IPS-18a (cell line): ENCODE measurements around the gene TRUB2.
"Not testable (repeated sequence)": the region's sequence is repeated elsewhere in the genome, so short reads cannot be mapped to it uniquely, and the experiment has no call there.

Experiments used
- H3K27ac ChIP-seq: one replicate; pipeline ENCODE4 v1.5.1; 2013; ENCODE audit warnings: low read length
- H3K27me3 ChIP-seq: one replicate; pipeline ENCODE4 v1.6.1; 2013; ENCODE audit warnings: mild to moderate bottlenecking, low read length; ENCODE audit not compliant: control insufficient read depth, insufficient read depth
- H3K36me3 ChIP-seq: one replicate; pipeline ENCODE4 v1.6.1; 2013; ENCODE audit warnings: low read depth, low read length; ENCODE audit not compliant: control insufficient read depth
- H3K4me1 ChIP-seq: one replicate; pipeline ENCODE4 v1.6.1; 2013; ENCODE audit warnings: low read depth, low read length; ENCODE audit not compliant: control insufficient read depth
- H3K4me3 ChIP-seq: one replicate; pipeline ENCODE4 v1.5.1; 2013; ENCODE audit warnings: low read length
- H3K9ac ChIP-seq: one replicate; pipeline ENCODE4 v1.6.1; 2013; ENCODE audit warnings: mild to moderate bottlenecking, low read length, moderate library complexity
- H3K9me3 ChIP-seq: one replicate; pipeline ENCODE4 v1.6.1; 2013; ENCODE audit warnings: low read depth, low read length; ENCODE audit not compliant: control insufficient read depth

The TRUB2 gene

DNA sequence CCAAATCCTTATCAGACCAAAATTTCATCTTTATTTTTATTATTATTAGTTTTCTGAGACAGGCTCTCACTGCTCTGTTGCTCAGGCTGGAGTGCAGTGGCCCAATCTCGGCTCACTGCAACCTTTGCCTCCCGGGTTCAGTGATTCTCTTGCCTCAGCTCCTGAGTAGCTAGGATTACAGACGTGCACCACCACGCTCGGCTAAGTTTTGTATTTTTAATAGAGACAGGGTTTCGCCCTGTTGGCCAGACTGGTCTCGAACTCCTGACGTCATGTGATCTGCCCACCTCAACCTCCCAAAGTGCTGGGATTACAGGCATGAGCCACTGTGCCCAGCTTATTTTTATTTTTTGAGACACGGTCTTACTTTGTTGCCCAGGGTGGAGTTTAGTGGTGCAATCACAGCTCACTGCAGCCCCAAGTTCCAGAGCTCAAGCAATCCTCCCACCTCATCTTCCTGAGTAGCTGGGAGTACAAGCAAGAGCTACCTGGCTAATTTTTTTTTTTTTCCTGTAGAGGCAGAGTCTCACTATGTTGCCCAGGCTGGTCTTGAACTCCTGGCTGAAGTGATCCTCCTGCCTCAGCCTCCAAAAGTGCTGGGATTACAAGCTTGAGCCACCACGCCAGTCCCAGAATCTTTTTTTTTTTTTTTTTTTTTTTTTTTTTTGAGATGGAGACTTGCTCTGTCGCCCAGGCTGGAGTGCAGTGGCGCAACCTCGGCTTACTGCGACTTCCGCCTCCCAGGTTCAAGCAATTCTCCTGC lies 16.8 kb upstream of the TRUB2 start:
- H3K27ac ChIP-seq, H3K4me3 ChIP-seq, H3K36me3 ChIP-seq, H3K9me3 ChIP-seq, H3K4me1 ChIP-seq, H3K27me3 ChIP-seq, H3K9ac ChIP-seq: not testable (repeated sequence)

- Histone ChIP-seq H3K4me1 (no peaks in the 10 kb centered on the region), H3K36me3 (no peaks in the 10 kb centered on the region), H3K27me3 (no peaks in the 10 kb centered on the region), H3K4me3 (no peak overlapping the region), H3K9ac (no peak overlapping the region), H3K9me3 (no peaks in the 10 kb centered on the region), H3K27ac (no peak overlapping the region)
Measured at GRCh38 chr9:128337936-128338335, 15.7 kb upstream of the TRUB2 start.

DNA sequence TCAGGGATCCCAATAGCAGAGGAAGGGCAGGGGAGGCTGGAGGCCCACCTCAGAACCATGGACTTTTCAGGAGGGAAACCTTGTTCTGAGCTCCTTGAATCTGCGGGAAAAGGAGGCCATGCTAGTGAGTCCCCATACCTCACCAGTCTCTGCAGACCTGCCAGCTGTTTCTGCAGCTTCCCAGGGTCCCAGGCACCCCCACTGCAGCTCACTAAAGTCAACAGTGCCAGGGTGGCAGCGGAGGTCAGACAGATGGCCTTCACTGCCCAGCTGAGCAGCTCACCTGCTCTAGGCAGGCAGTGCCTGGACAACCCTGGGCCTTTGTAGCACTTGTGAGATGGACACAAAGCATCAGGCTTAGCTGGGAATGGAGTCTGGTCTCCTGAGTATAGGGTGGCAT lies 13.7 kb upstream of the TRUB2 start:
- no peaks in the 10 kb centered on the region for H3K4me1 ChIP-seq
- H3K9ac ChIP-seq: no peak overlapping the region
- peaks cover 6% of the 10 kb centered on the region for H3K36me3 ChIP-seq
- H3K9me3 ChIP-seq: no peaks in the 10 kb centered on the region
- H3K27me3 ChIP-seq: no peaks in the 10 kb centered on the region
- H3K27ac ChIP-seq: no peak overlapping the region
- H3K4me3 ChIP-seq: no peak overlapping the region

DNA sequence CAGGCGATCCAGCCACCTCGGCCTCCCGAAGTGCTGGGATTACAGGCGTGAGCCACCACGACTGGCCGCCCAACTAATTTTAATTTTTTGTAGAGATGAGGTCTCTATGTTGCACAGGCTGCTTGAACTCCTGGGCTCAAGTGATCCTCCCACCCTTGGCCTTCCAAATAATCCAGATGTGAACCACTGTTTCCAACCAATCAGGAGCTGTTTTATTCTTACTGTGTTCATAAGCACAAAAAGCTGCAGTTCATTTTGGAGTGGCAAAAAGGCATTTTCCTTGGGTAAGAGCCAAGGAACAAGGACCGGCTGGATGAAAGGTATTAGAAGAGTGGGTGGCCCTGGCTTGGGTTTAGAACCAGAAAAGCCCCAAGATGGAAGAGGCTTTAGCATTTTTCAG lies 12.9 kb upstream of the TRUB2 start:
- Histone ChIP-seq H3K36me3 (peaks cover 6% of the 10 kb centered on the region), H3K4me3 (no peak overlapping the region), H3K4me1 (no peaks in the 10 kb centered on the region), H3K27ac (no peak overlapping the region), H3K27me3 (no peaks in the 10 kb centered on the region), H3K9me3 (no peaks in the 10 kb centered on the region), H3K9ac (no peak overlapping the region)

DNA sequence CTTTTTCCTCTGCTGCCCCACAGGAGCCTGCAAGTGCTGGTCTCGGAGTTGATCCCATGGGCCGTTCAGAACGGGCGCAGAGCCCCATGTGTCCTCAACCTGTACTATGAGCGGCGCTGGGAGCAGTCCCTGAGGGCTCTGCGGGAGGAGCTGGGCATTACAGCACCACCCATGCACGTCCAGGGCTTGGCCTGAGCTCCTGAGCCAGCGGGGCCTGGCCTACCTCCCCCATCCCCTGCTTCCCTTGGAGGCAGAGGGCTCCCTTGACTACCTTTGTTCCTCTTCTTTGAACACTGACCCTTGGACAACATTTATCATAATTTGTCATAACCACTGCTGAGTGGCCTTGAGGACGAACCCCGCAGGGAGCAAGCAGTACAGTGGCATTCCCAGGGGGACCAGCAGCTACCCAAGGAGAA lies 11.2 kb upstream of the TRUB2 start:
- H3K27ac ChIP-seq: no peak overlapping the region
- no peaks in the 10 kb centered on the region for H3K27me3 ChIP-seq
- H3K36me3 ChIP-seq: peaks cover 10% of the 10 kb centered on the region
- H3K9ac ChIP-seq: no peak overlapping the region
- H3K4me3 ChIP-seq: no peak overlapping the region
- no peaks in the 10 kb centered on the region for H3K9me3 ChIP-seq
- no peaks in the 10 kb centered on the region for H3K4me1 ChIP-seq

- Histone ChIP-seq H3K9me3 (no peaks in the 10 kb centered on the region), H3K9ac (no peak overlapping the region), H3K27ac (no peak overlapping the region), H3K36me3 (peaks cover 18% of the 10 kb centered on the region), H3K4me1 (peaks cover 5% of the 10 kb centered on the region), H3K4me3 (no peak overlapping the region), H3K27me3 (no peaks in the 10 kb centered on the region)
Measured at GRCh38 chr9:128325629-128326028, 3.4 kb upstream of the TRUB2 start.

DNA sequence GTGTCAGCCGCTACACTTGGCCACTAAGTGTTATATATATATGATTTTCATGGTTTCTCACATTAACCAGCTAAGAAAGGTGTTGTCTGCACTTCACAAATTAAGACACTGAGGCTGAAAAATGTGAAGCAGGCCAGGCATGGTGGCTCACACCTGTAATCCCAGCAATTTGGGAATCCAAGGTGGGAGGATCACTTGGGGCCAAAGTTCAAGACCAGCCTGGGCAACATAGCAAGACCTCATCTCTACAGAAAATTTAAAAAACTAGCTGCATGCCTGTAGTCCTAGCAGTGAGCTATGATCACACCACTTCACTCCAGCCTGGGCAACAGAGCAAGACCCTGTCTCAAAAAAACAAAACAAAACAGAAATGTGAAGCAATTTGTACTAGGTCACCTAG lies 2.2 kb upstream of the TRUB2 start:
- H3K9ac ChIP-seq: no peak overlapping the region
- H3K9me3 ChIP-seq: no peaks in the 10 kb centered on the region
- H3K4me1 ChIP-seq: peaks cover 5% of the 10 kb centered on the region
- H3K36me3 ChIP-seq: peaks cover 18% of the 10 kb centered on the region
- H3K4me3 ChIP-seq: no peak overlapping the region
- H3K27ac ChIP-seq: no peak overlapping the region
- no peaks in the 10 kb centered on the region for H3K27me3 ChIP-seq

DNA sequence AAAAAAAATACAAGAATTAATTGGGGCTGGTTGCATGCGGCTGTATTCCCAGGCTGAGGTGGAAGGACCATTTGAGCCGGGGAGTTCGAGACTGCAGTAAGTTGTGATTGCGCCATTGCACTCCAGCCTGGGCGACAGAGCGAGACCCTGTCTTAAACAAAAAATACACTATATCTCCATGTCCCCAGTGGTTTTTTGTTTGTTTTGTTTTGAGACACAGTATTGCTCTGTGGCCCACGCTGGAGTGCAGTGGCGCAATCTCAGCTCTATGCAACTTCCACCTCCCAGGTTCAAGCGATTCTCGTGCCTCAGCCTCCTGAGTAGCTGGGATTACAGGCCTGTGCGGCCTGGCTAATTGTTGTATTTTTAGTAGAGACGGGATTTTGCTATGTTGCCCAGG lies 1.5 kb upstream of the TRUB2 start:
- peaks cover 5% of the 10 kb centered on the region for H3K4me1 ChIP-seq
- peak overlapping the region; percentile 91 for H3K9ac ChIP-seq
- no peak overlapping the region for H3K27ac ChIP-seq
- no peaks in the 10 kb centered on the region for H3K27me3 ChIP-seq
- H3K4me3 ChIP-seq: peak overlapping the region; percentile 98
- H3K36me3 ChIP-seq: peaks cover 17% of the 10 kb centered on the region
- H3K9me3 ChIP-seq: no peaks in the 10 kb centered on the region

DNA sequence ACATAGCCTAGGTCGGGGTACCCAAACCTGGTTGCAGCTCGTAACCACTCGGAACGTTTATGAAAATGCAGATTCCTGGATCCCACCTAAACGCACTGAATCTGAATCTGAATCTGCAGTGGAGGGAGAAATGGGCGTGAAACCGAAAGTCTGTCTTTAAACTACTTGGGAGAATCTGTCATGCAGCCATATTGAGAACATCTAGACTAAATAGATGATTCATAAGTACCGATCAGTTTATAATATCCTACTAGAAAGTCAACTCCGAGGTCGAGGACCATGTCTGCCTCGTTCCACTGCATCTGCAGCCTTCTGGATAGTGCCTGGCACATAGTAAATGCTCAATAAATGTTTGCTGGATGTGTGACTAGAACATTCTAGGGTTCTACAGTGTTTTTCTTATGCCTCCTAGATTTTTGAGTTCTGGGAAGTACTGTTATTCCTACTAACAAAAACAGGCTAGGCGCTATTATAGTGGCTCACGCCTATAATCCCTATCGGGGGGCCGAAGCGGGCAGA lies 1.0 kb upstream of the TRUB2 start:
- Histone ChIP-seq H3K4me1 (peaks cover 5% of the 10 kb centered on the region), H3K9me3 (no peaks in the 10 kb centered on the region), H3K4me3 (peak overlapping the region; percentile 98), H3K27ac (no peak overlapping the region), H3K36me3 (peaks cover 12% of the 10 kb centered on the region), H3K9ac (peak overlapping the region; percentile 91), H3K27me3 (no peaks in the 10 kb centered on the region)

DNA sequence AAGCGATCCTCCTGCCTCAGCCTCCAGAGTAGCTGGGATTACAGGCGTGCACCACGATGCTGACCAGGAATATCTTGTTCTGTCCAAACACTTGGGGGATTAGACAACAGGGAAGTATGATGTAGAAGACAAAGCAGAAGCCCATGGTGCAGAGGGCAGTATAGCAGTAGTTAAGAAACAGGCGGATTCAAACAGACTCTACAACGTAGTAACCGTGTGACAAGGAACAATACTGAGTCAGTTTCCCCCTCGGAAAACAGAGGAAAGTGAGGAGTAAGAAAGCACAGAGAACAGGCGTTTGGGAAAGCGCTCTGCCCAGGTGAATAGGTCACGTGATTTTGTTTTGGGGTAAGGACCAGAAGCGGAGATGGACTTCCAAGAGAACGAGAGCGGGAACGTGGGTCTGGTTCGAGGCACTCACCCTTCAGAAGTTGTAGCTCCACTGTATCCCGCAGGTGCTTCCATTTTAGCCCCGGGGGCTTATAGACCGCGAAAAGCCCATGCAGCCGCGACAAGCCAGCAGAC lies 306 bp downstream of the TRUB2 start:
- H3K27me3 ChIP-seq: no peaks in the 10 kb centered on the region
- peak overlapping the region; percentile 98 for H3K4me3 ChIP-seq
- H3K9me3 ChIP-seq: no peaks in the 10 kb centered on the region
- H3K27ac ChIP-seq: peak overlapping the region; percentile 91
- H3K36me3 ChIP-seq: peaks cover 20% of the 10 kb centered on the region
- peaks cover 5% of the 10 kb centered on the region for H3K4me1 ChIP-seq
- peak overlapping the region; percentile 91 for H3K9ac ChIP-seq

- H3K9ac ChIP-seq: no peak overlapping the region
- no peaks in the 10 kb centered on the region for H3K9me3 ChIP-seq
- no peaks in the 10 kb centered on the region for H3K27me3 ChIP-seq
- H3K27ac ChIP-seq: no peak overlapping the region
- H3K4me3 ChIP-seq: peak overlapping the region; percentile 98
- H3K4me1 ChIP-seq: peaks cover 5% of the 10 kb centered on the region
- H3K36me3 ChIP-seq: peaks cover 22% of the 10 kb centered on the region
Measured at GRCh38 chr9:128321343-128321742, 904 bp downstream of the TRUB2 start.

DNA sequence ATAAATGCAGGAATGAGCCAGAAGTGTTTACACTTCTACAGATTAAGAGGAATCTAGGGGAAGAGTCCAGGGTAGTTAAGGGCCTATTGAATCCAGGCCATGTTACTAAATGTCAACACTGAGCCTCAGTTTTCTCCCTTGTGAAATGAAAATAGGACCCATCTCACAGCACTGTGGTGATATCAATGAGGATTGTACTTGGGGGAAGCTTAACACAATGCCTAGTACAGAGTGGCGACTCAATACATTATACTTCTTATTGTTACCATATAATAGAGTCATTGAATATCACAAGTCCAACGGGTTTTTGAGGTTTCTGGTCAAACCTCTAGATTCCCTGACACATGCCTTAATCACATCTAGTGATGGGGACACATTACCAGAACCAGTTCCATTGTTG lies 4.6 kb downstream of the TRUB2 start:
- H3K27ac ChIP-seq: no peak overlapping the region
- peaks cover 35% of the 10 kb centered on the region for H3K36me3 ChIP-seq

More for the DNA sequence above, 4.6 kb downstream of the TRUB2 start:
- H3K9ac ChIP-seq: no peak overlapping the region
- no peaks in the 10 kb centered on the region for H3K27me3 ChIP-seq
- no peaks in the 10 kb centered on the region for H3K4me1 ChIP-seq
- H3K4me3 ChIP-seq: no peak overlapping the region
- no peaks in the 10 kb centered on the region for H3K9me3 ChIP-seq
